SU-DHL-6 (cell line): Measurements from ENCODE around the gene LIX1.

Source experiments
- H2AFZ ChIP-seq: fragments of 200-600 bp; sonication (generic); 2 replicates; pipeline ENCODE4 v1.6.1; 2014; ENCODE audit warnings: low read depth, mild to moderate bottlenecking, moderate library complexity, mixed read lengths, antibody characterized with exemption, low read length; ENCODE audit not compliant: severe bottlenecking
- H3F3A ChIP-seq: fragments of 200-600 bp; shearing (Covaris generic); 2 replicates; pipeline ENCODE4 v1.6.0; 2016; ENCODE audit warnings: antibody characterized with exemption, mild to moderate bottlenecking; ENCODE audit not compliant: insufficient read depth
- H3K27ac ChIP-seq: fragments of 200-600 bp; sonication (generic); 2 replicates; pipeline ENCODE4 v1.5.1; 2016; ENCODE audit warnings: low read depth, mild to moderate bottlenecking, low read length, moderate library complexity, mixed read lengths
- H3K27me3 ChIP-seq: fragments of 200-600 bp; sonication (generic), shearing (Covaris generic); 2 replicates; pipeline ENCODE4 v1.6.0; 2014; ENCODE audit warnings: mild to moderate bottlenecking, low read length
- H3K36me3 ChIP-seq: fragments of 200-600 bp; sonication (generic); 2 replicates; pipeline ENCODE4 v1.6.1; 2014; ENCODE audit warnings: mild to moderate bottlenecking, low read length, mixed read lengths
- H3K4me2 ChIP-seq: fragments of 300-600, 200-600 bp; shearing (Covaris generic), sonication (generic); 2 replicates; pipeline ENCODE4 v1.6.0; 2014; ENCODE audit warnings: low read length, low read depth, mild to moderate bottlenecking; ENCODE audit not compliant: poor library complexity, severe bottlenecking
- H3K4me3 ChIP-seq: fragments of 200-600 bp; sonication (generic); 2 replicates; pipeline ENCODE4 v1.5.1; 2014; ENCODE audit warnings: antibody characterized with exemption, low read length, mild to moderate bottlenecking, mixed read lengths; ENCODE audit not compliant: insufficient read depth, poor library complexity, severe bottlenecking
- H3K79me2 ChIP-seq: fragments of 200-600 bp; sonication (generic); 2 replicates; pipeline ENCODE4 v1.6.1; 2014; ENCODE audit warnings: mild to moderate bottlenecking, low read length, moderate library complexity; ENCODE audit not compliant: insufficient read depth
- H3K9ac ChIP-seq: fragments of 200-600 bp; sonication (generic); 2 replicates; pipeline ENCODE4 v1.7.0; 2014; ENCODE audit warnings: mild to moderate bottlenecking, low read length
- H3K9me2 ChIP-seq: fragments of 200-600 bp; sonication (generic); replicated peaks from 2 replicates; pipeline ENCODE4 v1.6.1; 2014; ENCODE audit warnings: low read length; ENCODE audit not compliant: insufficient read depth
- H3K9me3 ChIP-seq: fragments of 200-600 bp; sonication (generic); 2 replicates; pipeline ENCODE4 v1.6.1; 2014; ENCODE audit warnings: low read length, mixed read lengths; ENCODE audit not compliant: insufficient read depth
- H4K20me1 ChIP-seq: fragments of 200-600 bp; sonication (generic); 2 replicates; pipeline ENCODE4 v1.6.1; 2014; ENCODE audit warnings: low read depth, mild to moderate bottlenecking, antibody characterized with exemption, low read length, moderate library complexity, mixed read lengths
- CTCF ChIP-seq: fragments of 200-600 bp; sonication (generic); IDR thresholded peaks from one replicate; pipeline ENCODE4 v1.5.1; 2017; ENCODE audit warnings: antibody characterized with exemption, mild to moderate bottlenecking, low read length, moderate library complexity; ENCODE audit not compliant: insufficient read depth, poor library complexity, severe bottlenecking
- EZH2phosphoT487 ChIP-seq: fragments of 200-600 bp; sonication (generic), shearing (Covaris generic); conservative IDR thresholded peaks from 2 replicates; pipeline ENCODE4 v1.6.1; 2018; ENCODE audit warnings: mild to moderate bottlenecking, antibody characterized with exemption, low read length, moderate library complexity, mixed read lengths

Gene LIX1

GRCh38 chr5:97106216-97106581, 36.2 kb downstream of the LIX1 start:
- H3K79me2 ChIP-seq: no peaks in the 10 kb centered on the region
- H3K27me3 ChIP-seq: no peaks in the 10 kb centered on the region
- no peaks in the 10 kb centered on the region for H3K36me3 ChIP-seq
- no peak overlapping the region for H3K4me3 ChIP-seq
- H3K27ac ChIP-seq: no peak overlapping the region
- no peaks in the 10 kb centered on the region for H3F3A ChIP-seq
- no peak for TF ChIP-seq CTCF
- TF ChIP-seq EZH2phosphoT487: no peak
- H4K20me1 ChIP-seq: no peaks in the 10 kb centered on the region
- H3K9me3 ChIP-seq: no peaks in the 10 kb centered on the region
- no peaks in the 10 kb centered on the region for H3K9me2 ChIP-seq
- no peak overlapping the region for H3K4me2 ChIP-seq
- H3K9ac ChIP-seq: no peak overlapping the region
- no peak overlapping the region for H2AFZ ChIP-seq

GRCh38 chr5:97105501-97106215, 36.8 kb downstream of the LIX1 start:
- Histone ChIP-seq H3K27ac (no peak overlapping the region), H3K9ac (no peak overlapping the region), H3K27me3 (no peaks in the 10 kb centered on the region), H3K79me2 (no peaks in the 10 kb centered on the region), H2AFZ (no peak overlapping the region), H3K9me3 (no peaks in the 10 kb centered on the region), H3K9me2 (no peaks in the 10 kb centered on the region), H3K36me3 (no peaks in the 10 kb centered on the region), H3K4me3 (no peak overlapping the region), H3F3A (no peaks in the 10 kb centered on the region), H3K4me2 (no peak overlapping the region), H4K20me1 (no peaks in the 10 kb centered on the region)
- TF ChIP-seq EZH2phosphoT487 (no peak), CTCF (no peak)

GRCh38 chr5:97102010-97102470, 40.4 kb downstream of the LIX1 start:
- H3K27ac ChIP-seq: no peak overlapping the region

More at GRCh38 chr5:97102010-97102470, 40.4 kb downstream of the LIX1 start:
- H3K9ac ChIP-seq: no peak overlapping the region
- H3K27me3 ChIP-seq: no peaks in the 10 kb centered on the region
- H3K79me2 ChIP-seq: no peaks in the 10 kb centered on the region
- H3K4me3 ChIP-seq: no peak overlapping the region
- no peaks in the 10 kb centered on the region for H4K20me1 ChIP-seq
- TF ChIP-seq EZH2phosphoT487 (no peak), CTCF (no peak)
- no peaks in the 10 kb centered on the region for H3K36me3 ChIP-seq
- H2AFZ ChIP-seq: no peak overlapping the region
- H3K9me3 ChIP-seq: no peaks in the 10 kb centered on the region
- H3K4me2 ChIP-seq: no peak overlapping the region
- H3K9me2 ChIP-seq: no peaks in the 10 kb centered on the region
- H3F3A ChIP-seq: no peaks in the 10 kb centered on the region
